SU-DHL-6 (cell line): ENCODE measurements around the gene MMP24OS.

Experiments
- H2AFZ ChIP-seq: fragments of 200-600 bp; sonication (generic); 2 replicates; pipeline ENCODE4 v1.6.1; 2014; ENCODE audit warnings: low read depth, mild to moderate bottlenecking, moderate library complexity, mixed read lengths, antibody characterized with exemption, low read length; ENCODE audit not compliant: severe bottlenecking
- H3F3A ChIP-seq: fragments of 200-600 bp; shearing (Covaris generic); 2 replicates; pipeline ENCODE4 v1.6.0; 2016; ENCODE audit warnings: antibody characterized with exemption, mild to moderate bottlenecking; ENCODE audit not compliant: insufficient read depth
- H3K27ac ChIP-seq: fragments of 200-600 bp; sonication (generic); 2 replicates; pipeline ENCODE4 v1.5.1; 2016; ENCODE audit warnings: low read depth, mild to moderate bottlenecking, low read length, moderate library complexity, mixed read lengths
- H3K27me3 ChIP-seq: fragments of 200-600 bp; sonication (generic), shearing (Covaris generic); 2 replicates; pipeline ENCODE4 v1.6.0; 2014; ENCODE audit warnings: mild to moderate bottlenecking, low read length
- H3K36me3 ChIP-seq: fragments of 200-600 bp; sonication (generic); 2 replicates; pipeline ENCODE4 v1.6.1; 2014; ENCODE audit warnings: mild to moderate bottlenecking, low read length, mixed read lengths
- H3K4me2 ChIP-seq: fragments of 300-600, 200-600 bp; shearing (Covaris generic), sonication (generic); 2 replicates; pipeline ENCODE4 v1.6.0; 2014; ENCODE audit warnings: low read length, low read depth, mild to moderate bottlenecking; ENCODE audit not compliant: poor library complexity, severe bottlenecking
- H3K4me3 ChIP-seq: fragments of 200-600 bp; sonication (generic); 2 replicates; pipeline ENCODE4 v1.5.1; 2014; ENCODE audit warnings: antibody characterized with exemption, low read length, mild to moderate bottlenecking, mixed read lengths; ENCODE audit not compliant: insufficient read depth, poor library complexity, severe bottlenecking
- H3K79me2 ChIP-seq: fragments of 200-600 bp; sonication (generic); 2 replicates; pipeline ENCODE4 v1.6.1; 2014; ENCODE audit warnings: mild to moderate bottlenecking, low read length, moderate library complexity; ENCODE audit not compliant: insufficient read depth
- H3K9ac ChIP-seq: fragments of 200-600 bp; sonication (generic); 2 replicates; pipeline ENCODE4 v1.7.0; 2014; ENCODE audit warnings: mild to moderate bottlenecking, low read length
- H3K9me2 ChIP-seq: fragments of 200-600 bp; sonication (generic); replicated peaks from 2 replicates; pipeline ENCODE4 v1.6.1; 2014; ENCODE audit warnings: low read length; ENCODE audit not compliant: insufficient read depth
- H3K9me3 ChIP-seq: fragments of 200-600 bp; sonication (generic); 2 replicates; pipeline ENCODE4 v1.6.1; 2014; ENCODE audit warnings: low read length, mixed read lengths; ENCODE audit not compliant: insufficient read depth
- H4K20me1 ChIP-seq: fragments of 200-600 bp; sonication (generic); 2 replicates; pipeline ENCODE4 v1.6.1; 2014; ENCODE audit warnings: low read depth, mild to moderate bottlenecking, antibody characterized with exemption, low read length, moderate library complexity, mixed read lengths
- CTCF ChIP-seq: fragments of 200-600 bp; sonication (generic); IDR thresholded peaks from one replicate; pipeline ENCODE4 v1.5.1; 2017; ENCODE audit warnings: antibody characterized with exemption, mild to moderate bottlenecking, low read length, moderate library complexity; ENCODE audit not compliant: insufficient read depth, poor library complexity, severe bottlenecking
- EZH2phosphoT487 ChIP-seq: fragments of 200-600 bp; sonication (generic), shearing (Covaris generic); conservative IDR thresholded peaks from 2 replicates; pipeline ENCODE4 v1.6.1; 2018; ENCODE audit warnings: mild to moderate bottlenecking, antibody characterized with exemption, low read length, moderate library complexity, mixed read lengths

Gene MMP24OS

GRCh38 chr20:35319871-35320197, 41.9 kb upstream of the MMP24OS start:
- TF ChIP-seq EZH2phosphoT487, result no peak
- no peak for TF ChIP-seq CTCF
- Histone ChIP-seq H3K9ac (no peak overlapping the region), H2AFZ (no peak overlapping the region), H3K9me3 (no peaks in the 10 kb centered on the region), H4K20me1 (no peaks in the 10 kb centered on the region), H3K36me3 (no peaks in the 10 kb centered on the region), H3K79me2 (no peaks in the 10 kb centered on the region), H3K27ac (no peak overlapping the region), H3K9me2 (no peaks in the 10 kb centered on the region), H3F3A (no peaks in the 10 kb centered on the region), H3K4me3 (no peak overlapping the region), H3K27me3 (no peaks in the 10 kb centered on the region), H3K4me2 (no peak overlapping the region)

- Histone ChIP-seq H3F3A (no peaks in the 10 kb centered on the region), H3K9ac (no peak overlapping the region), H3K27me3 (no peaks in the 10 kb centered on the region), H3K27ac (no peak overlapping the region), H3K4me2 (no peak overlapping the region), H3K79me2 (no peaks in the 10 kb centered on the region), H3K9me2 (no peaks in the 10 kb centered on the region), H3K36me3 (no peaks in the 10 kb centered on the region), H4K20me1 (no peaks in the 10 kb centered on the region), H3K4me3 (no peak overlapping the region), H3K9me3 (no peaks in the 10 kb centered on the region), H2AFZ (no peak overlapping the region)
- TF ChIP-seq EZH2phosphoT487 (no peak), CTCF (no peak)
Observed at GRCh38 chr20:35319192-35319870, 41.4 kb upstream of the MMP24OS start.

DNA sequence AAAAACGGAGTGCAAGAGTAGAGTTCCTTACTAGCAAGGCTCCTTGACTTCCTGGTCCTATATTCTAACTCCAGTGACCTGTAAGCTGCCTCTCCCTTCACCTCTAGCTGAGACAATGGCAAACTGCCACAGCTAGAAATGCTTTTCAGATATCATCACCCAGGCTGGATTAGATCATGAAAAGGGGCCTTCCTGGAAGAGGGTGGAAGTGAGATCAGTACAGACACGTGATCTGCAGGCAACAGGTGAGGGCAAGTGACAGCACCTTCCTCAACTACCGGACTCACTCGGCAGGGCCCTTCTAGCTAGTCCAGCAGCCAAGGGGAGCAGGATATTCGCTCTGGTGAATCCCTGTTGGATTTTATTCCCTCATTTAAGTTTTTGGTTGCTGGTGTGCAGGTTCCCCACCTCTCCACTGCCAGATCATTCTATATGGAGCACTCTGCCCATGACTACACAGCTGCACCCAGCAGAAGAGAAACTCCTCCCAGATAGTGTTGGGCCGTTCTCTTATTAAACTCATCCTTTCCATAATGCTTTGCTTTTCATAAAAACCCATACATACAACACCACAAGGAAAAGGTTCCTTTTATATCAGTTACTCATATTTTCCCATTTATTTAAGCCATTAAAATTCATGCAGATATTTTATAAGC, 40.7 kb upstream of the MMP24OS start:
- Histone ChIP-seq H4K20me1 (no peaks in the 10 kb centered on the region), H3K27me3 (no peaks in the 10 kb centered on the region), H3K4me3 (no peak overlapping the region), H3K4me2 (no peak overlapping the region), H3K9me2 (no peaks in the 10 kb centered on the region), H2AFZ (no peak overlapping the region), H3K79me2 (no peaks in the 10 kb centered on the region), H3F3A (no peaks in the 10 kb centered on the region), H3K9me3 (no peaks in the 10 kb centered on the region), H3K9ac (no peak overlapping the region), H3K27ac (no peak overlapping the region), H3K36me3 (no peaks in the 10 kb centered on the region)
- TF ChIP-seq EZH2phosphoT487, result no peak
- no peak for TF ChIP-seq CTCF
